ENCODE results near the gene RPS27.
"Not testable (repeated sequence)": the region's sequence is repeated elsewhere in the genome, so short reads cannot be mapped to it uniquely, and the experiment has no call there.

Gene RPS27

DNA sequence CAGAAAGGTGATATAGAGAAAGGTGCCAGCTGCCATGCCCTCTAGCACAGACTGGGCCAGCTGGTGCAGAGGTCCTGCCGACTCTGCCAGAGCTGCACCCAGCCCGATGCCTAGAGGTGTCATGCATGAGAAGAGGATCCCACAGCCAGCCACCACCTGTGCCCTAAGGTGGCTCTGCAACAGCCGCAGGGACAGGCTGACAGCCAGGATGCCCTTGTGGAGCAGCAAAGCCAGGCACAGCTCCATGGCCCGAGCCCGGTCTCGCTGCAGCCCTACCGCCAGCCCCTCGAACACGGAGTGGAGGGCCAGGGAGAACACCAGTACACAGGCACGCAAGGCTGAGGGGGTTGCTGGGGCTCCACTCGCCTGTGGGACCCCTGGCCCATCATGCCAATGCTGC is 30.4 kb upstream of the RPS27 start:
- no peak for DNase-seq (ENCODE audit: low spot score)

DNA sequence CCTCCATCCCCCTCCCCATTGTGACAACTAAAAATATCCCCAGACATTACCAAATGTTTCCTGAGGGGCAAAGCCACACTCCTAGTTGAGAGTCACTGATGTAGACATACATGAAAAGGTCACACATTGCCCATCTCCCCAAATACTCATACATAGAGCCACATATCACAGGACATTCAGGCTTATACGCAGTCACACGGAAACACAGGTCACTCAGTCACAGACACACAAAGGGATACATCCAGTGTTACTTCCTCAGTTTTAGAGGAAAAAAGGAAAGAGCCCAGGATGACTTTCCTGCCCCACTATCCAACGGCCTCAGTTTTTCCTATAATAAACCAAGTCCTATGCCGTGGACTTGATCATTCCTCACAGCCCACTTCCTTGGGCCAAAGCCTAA is 29.1 kb upstream of the RPS27 start:
- no peak for DNase-seq (ENCODE audit: low spot score)

DNA sequence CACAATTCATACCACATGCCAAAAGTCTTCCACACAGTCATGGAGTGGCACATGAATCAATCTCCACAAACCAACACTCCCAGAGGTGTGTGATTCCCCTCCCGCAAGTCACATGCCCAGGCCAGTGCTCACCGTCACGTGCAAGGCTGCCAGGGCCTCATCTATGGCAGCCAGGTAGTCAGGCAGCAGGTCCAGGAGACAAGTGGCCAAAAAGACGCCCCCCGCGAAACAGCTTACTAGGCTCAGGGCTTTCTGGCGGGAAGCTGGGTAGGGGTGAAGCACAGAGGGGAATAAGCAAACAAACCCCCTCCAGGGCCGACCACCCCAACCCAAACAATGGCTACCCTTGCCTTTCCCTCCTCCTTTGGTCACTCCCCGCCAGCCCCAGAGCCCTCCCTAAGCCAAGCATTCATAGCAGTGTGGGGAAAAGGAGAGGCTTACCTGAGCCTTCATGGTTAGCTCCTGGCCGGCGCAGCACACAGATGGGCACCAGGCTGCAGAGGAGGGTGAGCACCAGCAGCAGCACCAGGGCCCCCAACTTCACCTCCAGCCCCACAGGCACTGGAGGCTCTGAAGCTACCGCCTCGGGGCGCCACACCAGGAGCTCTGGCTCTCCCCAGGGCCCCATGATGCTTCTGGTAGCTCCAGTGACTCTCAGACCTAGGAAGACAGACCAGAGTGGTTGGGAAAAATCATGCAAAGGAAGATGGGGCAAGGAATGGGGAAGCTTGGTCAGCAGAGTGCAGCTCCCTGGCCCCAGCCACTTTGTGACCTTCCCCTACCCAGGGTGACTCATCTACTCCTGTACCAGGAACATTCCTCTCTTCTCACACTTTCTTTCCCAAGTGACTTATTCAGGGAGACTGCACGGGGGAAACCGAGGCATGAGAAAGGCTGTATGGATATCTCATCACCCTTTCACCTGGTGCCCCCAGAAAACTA is 28.2 kb upstream of the RPS27 start:
- no peak for DNase-seq (ENCODE audit: low spot score)

DNA sequence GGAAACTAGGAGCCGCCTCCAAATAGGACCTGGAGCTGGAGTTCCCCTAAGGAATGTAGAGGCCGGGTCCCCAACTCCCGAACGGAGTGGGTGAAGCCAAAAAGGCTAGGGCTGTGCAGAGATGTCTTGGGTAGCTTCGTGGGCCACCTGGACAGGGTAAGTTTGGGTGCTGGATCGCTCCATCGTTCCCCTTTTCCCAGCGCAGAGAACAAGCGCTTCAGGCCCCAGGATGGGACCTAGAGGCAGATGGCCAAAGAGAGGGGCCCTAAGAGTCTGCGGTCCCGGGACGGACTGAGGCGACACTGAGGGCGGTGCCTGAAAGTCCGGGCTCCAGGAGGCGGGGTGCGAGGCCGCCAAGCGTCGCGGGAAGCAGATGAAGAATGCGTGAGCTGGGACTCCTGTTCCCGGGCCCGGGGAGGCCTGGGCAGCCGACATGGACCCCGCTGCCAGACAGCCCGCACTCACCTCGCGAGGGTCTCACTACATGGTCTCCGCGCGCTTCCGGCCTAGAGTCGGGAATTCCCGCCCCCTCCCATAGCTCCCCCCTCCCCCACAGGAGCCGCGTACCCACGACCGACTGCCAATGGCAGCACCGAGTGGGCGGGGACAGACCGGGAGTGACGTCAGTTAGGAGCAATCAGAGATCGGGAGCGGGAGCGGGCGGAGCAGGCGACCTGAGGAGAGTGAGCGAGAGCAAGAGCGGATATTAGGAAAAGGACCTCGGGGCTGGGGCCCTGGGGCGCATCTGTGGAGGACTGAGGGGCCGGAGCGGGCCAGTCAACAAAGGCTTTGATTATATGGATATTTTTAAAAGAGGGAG is 27.3 kb upstream of the RPS27 start, which contains the start of gene SLC39A1:
Gene SLC39A1, minus strand, starts transcription at position 508 of the 820 bp plus-strand sequence. CDS start 822 bp downstream, outside the sequence.
- peak; percentile 99 for DNase-seq (ENCODE audit: low spot score)

DNA sequence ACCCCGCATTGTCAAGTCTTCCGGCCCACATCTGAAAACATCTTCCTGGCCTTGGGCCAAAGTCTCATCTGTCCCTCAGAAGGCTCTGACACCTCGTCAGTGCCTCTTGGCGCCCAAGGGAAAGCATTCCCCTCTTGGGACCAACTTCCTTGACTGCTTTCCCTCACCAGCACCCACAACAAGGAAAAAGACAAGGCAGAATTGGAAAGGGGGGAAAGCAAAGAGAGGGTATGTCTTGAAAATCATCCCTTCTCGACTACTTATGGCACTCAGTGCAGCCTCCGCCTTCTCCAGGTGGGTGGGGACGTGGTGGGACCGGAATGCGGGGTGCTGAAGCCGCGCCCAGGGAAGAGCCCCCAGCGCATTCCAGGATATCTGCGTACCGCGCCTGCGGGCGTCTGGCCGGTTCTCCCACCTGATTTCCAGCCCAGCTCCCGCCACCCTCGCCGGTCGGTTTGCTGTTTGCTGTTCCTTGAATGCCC is 26.7 kb upstream of the RPS27 start:
- no peak for DNase-seq (ENCODE audit: low spot score)

DNA sequence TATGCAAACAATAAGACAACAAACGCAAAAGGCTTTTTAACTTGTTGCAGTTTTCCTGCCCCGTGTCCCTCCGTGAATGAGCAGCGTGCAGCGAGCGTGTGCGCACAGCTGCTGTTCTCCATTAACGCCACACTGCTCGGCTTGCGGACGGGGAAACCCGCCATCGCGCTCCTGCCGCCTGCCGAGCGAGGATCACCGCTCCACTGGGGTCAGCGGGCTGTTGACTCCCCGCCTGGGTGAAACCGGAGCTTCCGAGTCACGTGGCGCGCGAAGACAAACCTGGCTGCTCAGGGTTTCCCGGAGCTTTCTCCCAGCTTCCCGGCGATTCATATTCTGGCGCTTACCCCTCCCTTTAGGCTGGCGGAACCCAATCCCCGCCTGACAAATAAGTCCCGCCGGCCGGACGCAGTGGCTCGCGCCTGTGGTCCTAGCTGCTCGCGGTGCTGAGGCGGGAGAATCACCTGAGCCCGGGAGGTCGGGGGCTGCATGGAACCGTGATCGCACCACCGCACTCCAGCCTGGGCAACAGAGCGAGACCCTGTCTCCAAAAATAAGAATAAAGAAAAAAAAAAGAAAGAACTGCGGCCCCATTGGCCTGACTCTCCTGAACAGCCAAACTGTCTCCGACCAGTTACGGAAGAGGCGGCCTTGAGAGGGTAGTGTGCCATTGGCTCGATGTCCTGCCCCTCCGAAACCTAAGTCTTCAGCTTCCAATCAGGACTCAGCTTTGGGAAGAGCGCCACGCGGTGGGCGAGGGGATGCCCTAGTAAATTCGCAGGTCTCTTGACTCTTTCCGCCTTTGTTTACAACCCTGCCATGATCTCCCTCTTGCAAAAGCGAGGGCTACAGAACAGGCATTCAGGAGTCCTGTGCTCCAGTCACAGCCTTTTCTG is 23.2 kb upstream of the RPS27 start, which contains the start of gene CREB3L4:
Gene CREB3L4, plus strand, starts transcription at position 796 of the 893 bp plus-strand sequence. CDS start 624 bp downstream, outside the sequence.
- DNase-seq (ENCODE audit: low spot score) = peak; percentile 100

DNA sequence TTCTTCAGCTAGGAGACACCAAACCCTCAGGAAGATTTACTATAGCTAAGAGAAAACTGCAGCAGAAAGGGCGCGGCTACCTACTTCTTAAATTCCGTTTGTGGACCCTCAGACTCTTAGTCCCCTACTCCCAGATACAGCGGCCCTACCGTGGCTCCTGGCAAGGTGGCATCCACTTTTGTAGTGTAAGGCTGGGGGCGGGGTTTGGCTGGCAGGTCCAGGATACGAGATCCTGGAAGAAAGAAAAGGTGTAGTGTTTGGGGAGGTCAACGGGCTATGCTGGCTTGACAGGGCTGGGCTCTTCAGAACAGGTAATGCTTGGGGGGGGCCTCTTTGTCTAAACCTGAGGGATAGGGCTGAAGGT is 22.6 kb upstream of the RPS27 start:
- DNase-seq (ENCODE audit: low spot score) = no peak

DNA sequence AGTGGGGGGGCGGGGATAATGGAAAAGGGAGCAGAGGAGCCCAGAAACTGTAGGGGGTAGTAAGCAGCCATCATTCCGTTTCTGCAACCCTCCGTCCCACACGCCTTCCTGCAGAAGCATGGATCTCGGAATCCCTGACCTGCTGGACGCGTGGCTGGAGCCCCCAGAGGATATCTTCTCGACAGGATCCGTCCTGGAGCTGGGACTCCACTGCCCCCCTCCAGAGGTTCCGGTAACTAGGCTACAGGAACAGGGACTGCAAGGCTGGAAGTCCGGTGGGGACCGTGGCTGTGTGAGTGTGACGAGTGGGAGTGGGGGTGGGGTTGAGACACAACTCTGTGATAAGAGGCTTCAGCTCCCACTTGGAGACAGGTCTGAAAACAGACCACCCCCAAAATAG is 22.2 kb upstream of the RPS27 start:
- no peak for DNase-seq (ENCODE audit: low spot score)

DNA sequence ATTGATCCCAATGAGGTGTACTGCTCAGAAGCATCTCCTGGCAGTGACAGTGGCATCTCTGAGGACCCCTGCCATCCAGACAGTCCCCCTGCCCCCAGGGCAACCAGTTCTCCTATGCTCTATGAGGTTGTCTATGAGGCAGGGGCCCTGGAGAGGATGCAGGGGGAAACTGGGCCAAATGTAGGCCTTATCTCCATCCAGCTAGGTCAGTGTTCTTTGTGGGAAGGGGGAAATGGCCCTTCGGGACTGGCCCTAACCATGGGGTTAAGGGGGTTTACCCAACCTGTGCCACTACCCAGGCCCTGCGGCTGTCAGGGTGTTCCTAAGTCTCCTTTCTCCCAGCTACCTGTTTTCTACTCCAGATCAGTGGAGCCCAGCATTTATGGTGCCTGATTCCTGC is 21.6 kb upstream of the RPS27 start:
- no peak for DNase-seq (ENCODE audit: low spot score)

DNA sequence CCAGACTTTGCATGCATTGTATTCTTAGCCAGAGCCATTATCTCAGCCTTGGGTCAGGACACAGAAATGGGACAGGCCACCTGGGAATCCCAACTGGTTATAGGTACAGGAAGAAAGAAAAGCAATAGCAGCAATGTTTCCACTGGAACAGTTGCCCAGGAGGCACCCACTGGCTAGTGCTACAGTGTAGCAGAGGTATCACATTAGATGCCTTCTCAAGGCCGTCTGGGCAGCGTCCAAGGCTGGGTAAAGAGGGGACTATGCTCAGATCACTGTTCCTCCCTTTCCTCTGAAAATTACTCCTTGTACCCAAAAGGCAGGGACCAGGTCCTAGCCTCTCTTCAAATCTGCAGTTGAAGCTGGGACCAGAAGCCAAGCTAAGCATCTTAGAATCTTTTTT is 20.2 kb upstream of the RPS27 start:
- DNase-seq (ENCODE audit: low spot score) = no peak

DNA sequence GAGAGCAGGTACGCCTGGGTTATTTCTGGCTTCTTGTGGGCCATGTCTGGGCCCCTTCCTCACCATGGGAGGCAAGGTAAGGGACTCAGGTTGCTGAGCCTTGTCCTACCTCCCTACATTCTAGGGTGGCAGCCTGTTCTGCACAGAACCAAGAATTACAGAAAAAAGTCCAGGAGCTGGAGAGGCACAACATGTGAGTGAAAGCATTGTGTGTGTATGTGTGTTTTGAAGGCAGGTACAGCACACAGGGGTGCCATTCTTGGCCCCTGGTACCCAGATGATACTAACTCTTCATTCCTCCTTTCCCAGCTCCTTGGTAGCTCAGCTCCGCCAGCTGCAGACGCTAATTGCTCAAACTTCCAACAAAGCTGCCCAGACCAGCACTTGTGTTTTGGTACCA is 17.5 kb upstream of the RPS27 start:
- DNase-seq (ENCODE audit: low spot score) = no peak

DNA sequence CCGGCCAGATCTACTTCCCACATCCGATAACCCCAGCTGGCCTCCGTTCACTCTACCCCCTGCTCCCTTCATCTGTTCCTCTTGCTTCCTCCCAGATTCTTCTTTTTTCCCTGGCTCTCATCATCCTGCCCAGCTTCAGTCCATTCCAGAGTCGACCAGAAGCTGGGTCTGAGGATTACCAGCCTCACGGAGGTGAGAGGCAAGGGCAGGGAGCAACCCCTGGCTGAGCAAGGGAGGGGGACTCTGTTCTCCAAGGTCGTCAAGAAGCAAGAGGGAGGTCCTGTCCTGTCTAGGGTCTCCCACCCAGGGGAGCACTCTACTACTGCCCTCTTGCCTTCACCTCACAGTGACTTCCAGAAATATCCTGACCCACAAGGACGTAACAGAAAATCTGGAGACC is 17.0 kb upstream of the RPS27 start:
- no peak for DNase-seq (ENCODE audit: low spot score)

DNA sequence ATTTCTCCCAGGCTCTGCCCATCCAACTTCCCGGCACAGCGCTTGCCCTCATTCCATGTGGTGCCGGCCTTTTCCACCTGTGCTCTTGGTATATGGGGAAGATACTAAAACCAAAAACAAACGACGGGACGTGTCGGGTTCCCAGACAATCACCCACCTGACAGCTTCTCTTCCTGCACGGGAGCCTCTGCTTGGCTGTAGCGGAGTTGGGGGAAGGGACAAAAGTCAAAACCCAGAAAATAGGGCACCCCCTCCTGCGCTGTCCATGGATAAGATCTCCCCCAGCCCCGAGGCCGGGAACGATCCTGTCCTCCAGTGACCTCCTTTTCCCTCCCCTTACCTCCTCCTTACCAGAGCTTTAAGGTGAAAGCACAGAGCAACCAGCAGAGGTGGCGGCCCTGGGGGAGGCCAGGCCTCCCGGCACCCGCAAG is 13.7 kb upstream of the RPS27 start:
- DNase-seq (ENCODE audit: low spot score) = no peak

DNA sequence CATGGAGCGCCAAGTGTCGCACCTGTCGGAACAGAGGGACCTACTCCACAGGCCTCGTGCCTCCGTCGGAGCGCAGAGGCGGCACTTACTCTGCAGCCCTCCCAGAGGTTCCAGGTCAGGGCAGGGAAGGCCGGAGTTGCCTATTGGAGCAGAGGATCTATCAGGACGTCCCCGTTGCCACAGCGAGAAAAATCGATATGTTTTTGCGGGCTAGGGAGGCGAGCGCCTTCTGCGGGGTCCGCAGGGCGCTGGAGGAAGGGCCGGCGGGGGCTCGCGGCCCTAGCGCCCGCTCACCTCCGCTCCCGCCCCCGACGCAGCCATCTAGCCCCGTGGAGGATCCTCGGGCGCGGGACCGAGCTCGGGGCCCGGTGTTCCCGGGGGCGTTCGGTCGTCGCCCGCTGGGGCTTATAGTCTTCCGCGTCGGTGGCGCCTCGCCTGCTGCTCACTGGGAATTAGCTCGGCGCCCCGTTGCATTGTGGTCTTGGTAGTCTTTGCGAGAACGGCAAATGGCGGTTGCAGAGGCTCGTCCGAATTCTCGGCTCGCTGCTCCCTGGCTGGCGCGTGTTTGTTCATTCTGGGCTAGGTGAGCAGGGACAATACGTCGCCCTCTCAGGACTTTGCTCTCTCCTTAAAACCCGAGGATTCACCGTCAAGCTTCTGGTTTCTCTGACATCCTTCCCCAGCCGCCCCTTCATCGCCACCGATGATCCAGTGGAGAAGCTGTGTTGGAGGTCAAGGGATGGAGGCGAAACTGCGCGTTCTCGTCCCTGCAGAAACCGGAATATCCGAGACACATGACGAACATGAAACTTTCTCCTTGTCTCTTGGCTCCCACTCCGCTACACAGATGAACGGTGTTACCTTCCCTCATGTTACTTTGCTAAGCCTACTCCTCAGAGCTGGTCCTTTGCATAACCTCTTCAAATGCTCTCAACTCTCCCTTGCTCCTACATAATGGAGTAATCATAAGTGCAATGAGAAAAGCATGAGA is 13.0 kb upstream of the RPS27 start, which contains the start of gene JTB:
Gene JTB, minus strand, starts transcription at position 425 of the 991 bp plus-strand sequence. Its CDS starts 422 bp downstream, at position 3.
- peak; percentile 87 for DNase-seq (ENCODE audit: low spot score)

DNA sequence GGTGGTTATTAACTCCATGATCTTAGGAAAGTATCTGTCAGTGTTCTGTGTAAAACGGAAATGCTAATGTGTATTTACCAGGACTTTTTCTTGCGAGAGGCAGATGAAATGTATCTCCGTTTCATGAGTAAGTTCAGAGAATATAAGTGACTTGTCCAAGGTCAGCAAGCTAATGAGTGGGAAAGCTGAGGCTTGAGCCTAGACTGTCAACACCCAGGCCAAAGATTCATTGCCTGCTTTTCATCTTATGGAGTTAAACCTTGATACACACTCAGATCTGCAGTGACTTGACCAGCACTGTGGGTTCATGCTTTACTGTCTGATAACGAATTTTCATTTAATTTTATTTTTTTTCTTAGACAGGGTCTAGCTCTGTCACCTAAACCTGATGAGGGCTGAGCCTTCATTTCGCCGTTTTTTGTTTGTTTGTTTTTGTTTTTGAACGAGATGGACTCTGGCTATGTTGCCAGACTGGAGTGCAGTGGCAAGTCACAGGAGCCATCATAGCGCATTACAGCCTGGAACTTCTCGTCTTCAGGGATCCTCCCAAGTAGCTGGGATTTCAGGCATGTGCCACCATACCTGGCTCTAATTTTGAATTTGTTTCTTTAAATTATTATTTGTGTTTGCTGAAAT is 12.2 kb upstream of the RPS27 start:
- no peak for DNase-seq (ENCODE audit: low spot score)

DNA sequence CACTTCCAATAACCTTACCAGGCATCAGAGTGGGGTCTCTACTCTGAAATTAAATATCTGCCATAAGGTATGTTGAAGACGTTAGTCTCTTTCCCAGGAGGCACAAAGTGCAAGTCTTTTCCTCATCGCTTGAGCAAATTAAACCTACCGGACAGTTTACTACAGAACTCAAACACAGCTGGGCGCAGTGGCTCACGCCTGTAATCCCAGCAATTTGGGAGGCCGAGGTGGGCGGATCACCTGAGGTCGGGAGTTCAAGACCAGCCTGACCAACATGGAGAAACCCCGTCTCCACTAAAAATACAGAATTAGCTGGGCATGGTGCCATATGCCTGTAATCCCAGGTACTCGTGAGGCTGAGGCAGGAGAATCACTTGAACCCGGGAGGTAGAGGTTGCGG is 11.5 kb upstream of the RPS27 start:
- not testable (repeated sequence) for DNase-seq (ENCODE audit: low spot score)

DNA sequence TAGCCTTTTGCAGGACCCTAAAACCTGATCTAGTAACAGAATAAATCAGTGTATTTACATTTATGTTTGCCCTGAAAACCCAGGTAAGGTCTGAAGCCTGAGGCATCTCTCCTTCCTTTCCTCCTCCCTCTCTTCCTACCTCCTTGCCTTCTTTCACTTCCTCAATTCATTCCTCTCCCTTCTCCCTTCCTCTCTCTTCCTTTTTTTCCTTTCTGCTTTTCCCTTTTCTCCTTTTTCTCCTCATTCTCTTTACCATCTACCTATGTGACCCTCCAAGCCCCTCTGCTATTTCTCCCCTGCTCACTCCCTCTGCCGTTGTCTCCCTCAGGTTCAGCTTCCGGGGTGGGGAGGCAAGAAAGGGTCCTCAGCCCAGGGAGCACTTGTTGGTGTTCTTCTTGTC is 8.8 kb upstream of the RPS27 start:
- DNase-seq (ENCODE audit: low spot score) = not testable (repeated sequence)

DNA sequence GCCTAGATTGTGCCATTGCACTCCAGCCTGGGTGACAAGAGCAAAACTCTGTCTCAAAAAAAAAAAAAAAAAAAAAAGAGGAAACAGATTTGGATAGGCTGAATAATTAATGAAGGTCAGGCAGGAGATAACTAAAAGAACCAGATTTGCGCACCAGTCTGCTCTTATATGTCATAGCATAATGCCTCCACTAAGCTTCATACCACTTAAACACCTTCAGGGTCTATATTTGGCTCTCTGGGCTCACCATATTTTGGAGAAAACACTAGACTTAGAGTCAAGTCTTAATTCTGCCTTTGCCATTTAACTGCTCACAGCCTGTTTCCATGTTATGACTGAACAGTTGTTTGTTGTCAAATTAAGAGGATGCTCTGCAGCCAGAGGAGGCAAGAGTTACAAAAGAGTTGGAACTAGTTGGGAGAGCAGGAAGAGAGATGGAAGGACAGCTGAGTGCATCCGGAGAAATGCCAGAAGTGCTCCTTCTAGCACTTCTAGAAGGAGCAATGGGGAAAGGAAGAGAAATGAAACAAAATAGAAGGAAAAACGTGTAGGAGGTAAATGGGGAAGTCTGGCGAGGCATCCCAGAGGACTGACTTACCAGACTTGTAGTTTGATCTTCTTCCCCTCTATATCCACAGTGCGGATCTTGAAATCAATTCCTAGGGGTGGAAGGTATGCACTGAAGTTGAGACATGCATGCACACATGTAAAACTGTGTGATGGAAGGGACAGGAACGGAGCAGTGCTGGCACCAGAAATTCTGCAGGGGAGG is 6.3 kb upstream of the RPS27 start:
- no peak for DNase-seq (ENCODE audit: low spot score)

Measured in SK-N-DZ (cell line).